HEK293T (cell line): ENCODE data around the gene MRM2.

Experiments
- ARNT ChIP-seq: fragments of 450-650 bp; IDR thresholded peaks from 2 replicates; pipeline ENCODE4 v1.6.1; 2017; ENCODE audit warnings: mild to moderate bottlenecking
- CTBP1 ChIP-seq: fragments of 450-650 bp; IDR thresholded peaks from 2 replicates; pipeline ENCODE4 v1.6.1; 2016; ENCODE audit warnings: borderline replicate concordance
- ELF4 ChIP-seq: fragments of 450-650 bp; IDR thresholded peaks from 2 replicates; pipeline ENCODE4 v1.6.1; 2017; ENCODE audit warnings: antibody characterized with exemption
- FOXA1 ChIP-seq: fragments of 450-650 bp; IDR thresholded peaks from 2 replicates; pipeline ENCODE4 v1.6.1; 2016; ENCODE audit warnings: mild to moderate bottlenecking
- FOXK2 ChIP-seq: fragments of 450-650 bp; IDR thresholded peaks from 2 replicates; pipeline ENCODE4 v1.6.1; 2016; ENCODE audit warnings: mild to moderate bottlenecking
- FOXM1 ChIP-seq: fragments of 450-650 bp; IDR thresholded peaks from 2 replicates; pipeline ENCODE4 v1.6.1; 2017; ENCODE audit warnings: mild to moderate bottlenecking, borderline replicate concordance
- LEF1 ChIP-seq: fragments of 450-650 bp; IDR thresholded peaks from 2 replicates; pipeline ENCODE4 v1.6.1; 2017; ENCODE audit warnings: mild to moderate bottlenecking, borderline replicate concordance
- NFRKB ChIP-seq: fragments of 450-650 bp; IDR thresholded peaks from 2 replicates; pipeline ENCODE4 v1.6.1; 2016; ENCODE audit warnings: mild to moderate bottlenecking, moderate library complexity
- PKNOX1 ChIP-seq: fragments of 450-650 bp; IDR thresholded peaks from 2 replicates; pipeline ENCODE4 v1.6.1; 2016
- SP1 ChIP-seq: fragments of 450-650 bp; IDR thresholded peaks from 2 replicates; pipeline ENCODE4 v1.6.1; 2017
- SUZ12 ChIP-seq: fragments of 450-650 bp; IDR thresholded peaks from 2 replicates; pipeline ENCODE4 v1.6.1; 2016; ENCODE audit warnings: mild to moderate bottlenecking
- ZNF384 ChIP-seq: fragments of 450-650 bp; IDR thresholded peaks from 2 replicates; pipeline ENCODE4 v1.6.1; 2016

GRCh38 chr7:2198760-2199159 is 43.2 kb downstream of the MRM2 start:
- no peak for TF ChIP-seq SUZ12
- TF ChIP-seq NFRKB: no peak
- no peak for TF ChIP-seq SP1
- TF ChIP-seq ELF4: no peak
- no peak for TF ChIP-seq FOXA1
- TF ChIP-seq FOXK2: no peak
- TF ChIP-seq FOXM1: no peak
- TF ChIP-seq LEF1: no peak
- no peak for TF ChIP-seq PKNOX1
- no peak for TF ChIP-seq ARNT
- no peak for TF ChIP-seq CTBP1
- TF ChIP-seq ZNF384: no peak
